LNCaP clone FGC (cell line): ENCODE measurements around the gene SLC16A4.
"Not testable (repeated sequence)": the region's sequence is repeated elsewhere in the genome, so short reads cannot be mapped to it uniquely, and the experiment has no call there.

Experiments used
- DNase-seq: peaks from one replicate; pipeline ENCODE4 v3.0.0-alpha.2; 2011; ENCODE audit warnings: low read depth
- H3K4me3 ChIP-seq: 2 replicates; pipeline ENCODE4 v1.5.1; 2011; ENCODE audit warnings: mild to moderate bottlenecking, low read depth, low read length, control low read depth
- CTCF ChIP-seq: IDR thresholded peaks from 2 replicates; pipeline ENCODE4 v1.5.1; 2012; ENCODE audit warnings: mild to moderate bottlenecking; ENCODE audit not compliant: control insufficient read depth, insufficient read depth; ENCODE audit errors: extremely low read depth

The SLC16A4 gene

GRCh38 chr1:110408488-110408887, 17.7 kb upstream of the SLC16A4 start:
- DNase-seq: no peak
- H3K4me3 ChIP-seq: peak overlapping the region; percentile 75
- TF ChIP-seq CTCF: no peak

DNA sequence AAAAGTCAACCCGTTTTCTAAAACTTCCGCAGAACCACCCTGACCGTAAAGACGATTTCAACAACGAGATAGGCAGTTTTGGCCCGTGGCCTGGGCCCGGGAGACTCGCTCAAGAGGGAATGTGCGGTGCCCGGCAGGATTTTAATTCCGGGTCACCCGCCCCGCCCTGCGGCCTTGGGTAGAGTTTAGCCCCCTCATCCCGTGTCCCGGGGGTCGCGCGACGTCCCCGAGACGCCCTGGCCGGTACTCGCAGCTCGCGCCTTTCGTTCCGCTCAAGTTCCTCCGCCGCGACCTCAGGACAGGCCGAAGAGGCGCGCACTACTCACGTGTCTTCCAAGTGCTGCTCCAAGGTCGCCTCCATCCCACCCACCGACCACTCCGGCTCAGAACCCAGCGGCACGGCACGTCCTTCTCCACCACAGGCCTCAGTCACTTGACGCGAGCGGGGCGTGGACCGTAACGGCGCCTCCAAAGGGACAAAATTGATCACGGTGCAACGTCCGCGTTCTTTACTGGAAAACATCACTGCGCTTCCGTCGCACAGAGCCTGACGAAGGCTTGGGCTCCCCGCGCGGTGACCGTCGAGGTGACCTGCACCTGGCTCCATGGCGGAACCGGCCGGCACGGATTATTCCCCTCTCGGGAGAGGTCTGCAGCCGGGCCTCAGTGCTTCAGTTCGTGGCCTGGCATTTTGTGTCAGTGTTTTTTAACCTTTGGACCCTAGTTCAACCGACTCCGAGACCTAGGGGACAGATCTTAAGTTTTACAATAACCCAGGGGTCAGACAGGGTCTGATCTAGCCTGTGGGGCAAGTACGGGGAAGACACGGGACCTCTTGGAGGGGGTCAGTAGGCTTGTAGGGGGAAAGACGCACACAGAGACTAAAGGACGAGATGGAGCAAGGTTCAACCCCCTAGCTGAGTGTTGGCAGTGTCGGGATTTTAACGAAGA, 16.7 kb upstream of the SLC16A4 start, which contains the start of gene LAMTOR5:
LAMTOR5 (minus strand) TSS at position 435 of the 951 bp plus-strand sequence; CDS start at position 361, 74 bp downstream.
- peak; percentile 89 for DNase-seq
- peak within 1 kb of the TSS; percentile 75 for H3K4me3 ChIP-seq
- TF ChIP-seq CTCF: no peak

- not testable (repeated sequence) for DNase-seq
- peak overlapping the region; percentile 75 for H3K4me3 ChIP-seq
Observed at GRCh38 chr1:110406407-110406806, 15.6 kb upstream of the SLC16A4 start.

DNA sequence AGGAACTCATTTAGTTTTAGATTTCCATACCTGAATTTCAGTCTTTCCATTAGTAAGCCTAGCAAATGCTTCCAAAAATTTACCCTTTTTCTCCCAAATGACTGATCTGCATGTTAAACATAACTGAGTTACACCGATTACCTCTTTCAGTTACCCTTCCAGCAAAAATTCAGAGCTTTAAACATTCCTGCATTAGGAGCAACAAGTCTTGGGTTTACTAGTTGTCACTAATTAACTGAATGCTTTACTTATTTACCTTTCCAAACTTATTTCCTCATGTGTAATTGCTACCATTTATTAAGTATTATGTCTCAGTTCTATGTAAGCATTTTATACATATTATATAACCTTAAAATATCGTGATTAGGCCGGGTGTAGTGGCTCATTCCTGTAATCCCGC, 13.6 kb upstream of the SLC16A4 start:
- no peak for DNase-seq
- no peak overlapping the region for H3K4me3 ChIP-seq
- no peak for TF ChIP-seq CTCF

GRCh38 chr1:110403805-110404204, 13.0 kb upstream of the SLC16A4 start:
- no peak for TF ChIP-seq CTCF
- H3K4me3 ChIP-seq: no peak overlapping the region
- DNase-seq: no peak

DNA sequence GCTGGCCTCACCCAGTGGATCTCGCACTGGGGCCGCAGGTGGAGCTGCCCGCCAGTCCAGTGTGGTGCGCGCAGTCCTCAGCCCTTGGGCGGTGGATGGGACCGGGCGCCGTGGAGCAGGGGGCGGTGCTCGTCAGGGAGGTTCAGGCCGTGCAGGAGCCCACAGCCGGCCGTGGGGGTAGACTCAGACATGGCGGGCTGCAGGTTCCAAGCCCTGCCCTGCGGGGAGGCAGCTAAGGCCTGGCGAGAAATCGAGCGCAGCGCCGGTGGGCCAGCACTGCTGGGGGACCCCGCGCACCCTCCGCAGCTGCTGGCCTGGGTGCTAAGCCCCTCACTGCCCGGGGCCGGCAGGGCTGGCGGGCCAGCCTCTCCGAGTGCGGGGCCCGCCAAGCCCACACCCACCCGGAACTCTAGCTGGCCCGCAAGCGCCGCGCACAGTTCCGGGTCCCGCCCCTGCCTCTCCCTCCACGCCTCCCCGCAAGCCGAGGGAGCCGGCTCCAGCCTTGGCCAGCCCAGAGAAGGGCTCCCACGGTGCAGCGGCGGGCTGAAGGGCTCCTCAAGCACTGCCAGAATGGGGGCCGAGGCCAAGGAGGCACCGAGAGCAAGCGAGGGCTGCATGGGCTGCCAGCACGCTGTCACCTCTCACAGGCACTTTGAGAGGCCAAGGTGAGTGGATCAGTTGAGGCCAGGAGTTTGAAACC, 5.6 kb upstream of the SLC16A4 start:
- not testable (repeated sequence) for DNase-seq

DNA sequence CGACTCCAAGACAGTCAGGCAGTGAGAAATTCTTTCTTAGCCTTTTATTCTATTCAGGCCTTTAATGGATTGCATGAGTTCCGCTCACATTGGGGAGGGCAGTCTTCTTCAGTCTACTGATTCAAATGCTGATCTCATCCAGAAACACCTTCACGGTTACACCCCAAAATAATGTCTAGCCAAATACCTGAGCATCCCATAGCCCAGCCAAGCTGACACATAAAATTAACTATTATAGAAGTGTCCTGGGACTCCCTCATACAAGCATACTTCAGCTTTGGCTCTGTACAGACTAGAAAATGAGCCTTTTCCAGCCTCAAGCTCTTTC, 3.6 kb upstream of the SLC16A4 start:
- no peak overlapping the region for H3K4me3 ChIP-seq
- no peak for TF ChIP-seq CTCF

More for the DNA sequence above, 5.6 kb upstream of the SLC16A4 start:
- H3K4me3 ChIP-seq: not testable (repeated sequence)

More for the DNA sequence above, 3.6 kb upstream of the SLC16A4 start:
- no peak for DNase-seq
